GM21576 (cell line): ENCODE measurements around the gene ISY1.
"Not testable (repeated sequence)": the region's sequence is repeated elsewhere in the genome, so short reads cannot be mapped to it uniquely, and the experiment has no call there.

ENCODE experiments used
- ATAC-seq: cut with Tn5 transposase; IDR thresholded peaks from one replicate; pipeline ENCODE4 v1.9.1; 2021; ENCODE audit warnings: mild to moderate bottlenecking, moderate library complexity; ENCODE audit not compliant: unreplicated experiment

Gene ISY1

DNA sequence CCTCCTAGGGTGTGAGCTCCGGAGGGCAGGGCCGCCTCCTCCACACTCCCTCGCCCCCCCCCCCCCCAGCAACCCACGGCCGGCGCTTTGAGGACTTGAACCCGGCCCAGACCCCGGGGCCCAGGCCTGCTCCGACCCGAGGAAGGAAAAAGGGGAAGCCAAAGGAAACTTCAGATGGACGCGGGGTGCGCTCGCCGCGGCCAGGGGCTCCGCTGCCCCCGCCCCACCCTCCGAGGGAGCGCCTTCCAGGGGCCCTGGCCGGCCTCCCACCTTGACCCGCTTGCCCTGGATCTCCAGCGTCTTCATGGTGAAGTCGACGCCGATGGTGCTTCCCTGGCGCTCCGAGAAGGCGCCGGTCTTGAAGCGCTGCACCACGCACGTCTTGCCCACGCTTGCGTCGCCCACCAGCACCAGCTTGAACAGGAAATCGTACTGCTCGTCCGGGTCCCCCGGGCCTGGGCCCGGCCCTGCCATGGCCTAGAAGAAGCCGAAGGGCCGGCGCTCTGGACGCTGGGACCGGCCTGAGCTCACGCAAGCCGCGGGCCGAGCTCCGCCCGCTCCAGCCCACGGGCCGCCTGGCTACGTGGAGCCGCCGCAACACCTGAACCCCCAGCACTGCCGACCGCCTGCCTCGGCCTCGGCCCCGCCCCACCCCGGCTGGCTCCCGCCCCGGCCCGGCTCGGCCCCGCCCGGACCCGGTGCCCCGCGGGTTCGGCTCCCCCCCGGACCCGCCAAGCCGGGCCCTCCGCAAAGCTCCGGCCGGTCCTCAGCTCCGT, 39.7 kb downstream of the ISY1 start:
- ATAC-seq = peak; percentile 2

DNA sequence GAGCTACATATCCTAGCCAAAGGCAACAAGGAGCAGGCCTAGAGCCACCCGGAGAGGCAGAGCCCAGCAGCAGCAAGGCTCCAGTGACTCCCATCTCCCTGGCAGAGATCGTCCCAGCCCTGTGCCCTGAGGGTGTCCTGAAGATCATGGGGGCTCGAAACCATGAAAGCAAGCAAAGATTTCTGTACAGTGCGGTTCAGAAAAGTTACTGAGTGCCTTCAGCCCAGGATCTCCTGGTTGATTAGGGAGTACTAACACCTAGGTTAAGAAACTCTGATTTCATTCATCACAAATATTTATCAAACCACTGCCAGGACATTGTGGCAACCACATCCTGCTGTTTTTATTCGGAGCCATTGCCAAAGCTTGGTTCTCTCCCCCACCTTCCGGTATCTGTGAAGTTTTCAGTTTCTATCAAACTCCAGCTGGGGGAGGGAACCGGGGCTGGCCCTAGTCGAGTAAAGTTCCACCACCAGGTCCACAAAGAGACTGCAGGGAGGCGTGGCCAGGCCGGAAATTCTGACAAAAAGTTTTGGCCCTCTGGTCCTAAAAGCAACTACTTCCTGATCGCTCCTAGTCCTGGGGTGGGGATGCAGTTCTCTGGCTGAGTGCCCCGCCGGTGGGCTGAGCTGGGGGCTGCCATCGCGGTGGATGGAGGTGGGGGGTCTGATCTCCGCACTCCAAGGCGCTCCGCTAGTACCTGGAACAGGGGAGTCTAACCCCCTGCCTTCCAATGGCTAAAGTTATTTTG, 40.4 kb downstream of the ISY1 start:
- ATAC-seq = peak; percentile 73

DNA sequence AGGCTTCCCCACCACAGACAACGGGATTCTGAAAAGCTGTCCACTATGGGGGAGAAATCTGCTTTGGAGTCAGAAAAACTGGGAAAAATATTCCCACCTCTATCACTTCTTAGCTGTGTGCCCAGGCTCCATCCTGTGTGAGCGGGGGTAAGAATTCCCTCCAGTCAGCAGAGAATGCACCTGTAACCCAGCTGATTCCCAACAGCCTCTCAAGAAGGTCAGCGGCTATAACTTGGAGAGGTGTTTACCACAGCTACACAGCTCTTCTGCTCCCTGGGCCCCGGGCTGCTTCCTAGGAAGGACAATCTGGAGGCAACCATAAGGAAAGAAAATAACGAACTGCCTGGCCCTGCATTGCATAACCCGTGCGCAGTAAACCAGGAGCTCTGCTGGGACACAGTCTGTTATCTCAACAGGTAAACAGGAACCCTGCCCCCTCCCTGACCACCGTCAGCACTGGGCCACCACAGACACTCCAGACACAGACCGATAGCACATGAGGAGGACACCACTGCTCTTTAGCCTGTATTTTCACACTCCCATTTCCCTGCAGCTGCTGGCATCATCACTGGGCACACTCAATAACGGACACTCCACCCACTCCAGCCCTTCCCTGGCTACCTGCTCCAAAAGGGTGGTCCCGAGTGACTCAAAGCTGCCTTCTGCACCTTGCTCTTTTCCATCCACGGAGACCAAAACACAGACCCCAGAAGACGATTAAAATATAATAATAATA, 41.3 kb downstream of the ISY1 start:
- no peak for ATAC-seq

DNA sequence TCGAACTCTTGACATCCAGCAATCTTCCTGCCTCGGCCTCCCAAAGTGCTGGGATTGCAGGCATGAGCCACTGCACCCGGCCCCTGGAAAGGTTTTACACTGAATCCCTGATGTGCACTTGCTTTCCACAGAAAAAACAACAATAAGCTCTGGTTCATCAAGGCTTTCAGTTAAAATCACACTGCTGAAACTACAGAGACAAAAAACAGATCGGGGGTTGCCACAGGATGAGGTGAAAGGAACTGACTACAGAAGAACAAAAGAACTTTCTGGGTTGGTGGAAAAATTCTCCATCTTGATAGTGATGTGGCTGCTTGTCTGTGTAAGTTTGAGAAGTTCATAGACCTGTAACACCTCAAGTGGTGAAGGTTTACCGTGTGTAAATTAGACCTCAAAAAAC, 42.1 kb downstream of the ISY1 start:
- ATAC-seq = no peak

DNA sequence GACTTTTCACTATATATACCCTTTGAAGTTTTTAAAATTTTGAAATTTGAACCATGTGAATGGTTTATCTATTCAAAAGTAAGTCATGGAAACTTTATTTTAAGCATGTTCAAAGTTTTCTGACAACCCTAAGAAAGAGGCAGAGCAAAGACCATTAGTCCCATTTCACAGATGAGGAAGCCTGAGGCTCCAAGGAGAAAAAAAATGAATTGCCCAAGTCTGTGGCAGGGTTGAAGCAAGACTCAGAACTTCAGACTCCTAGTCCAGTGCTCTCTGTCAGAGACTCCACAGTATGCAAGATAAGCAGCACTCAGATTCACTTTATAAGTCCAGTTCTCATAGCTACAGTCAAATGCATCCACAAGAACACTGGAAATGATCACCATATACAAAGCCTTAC, 43.7 kb downstream of the ISY1 start:
- no peak for ATAC-seq

DNA sequence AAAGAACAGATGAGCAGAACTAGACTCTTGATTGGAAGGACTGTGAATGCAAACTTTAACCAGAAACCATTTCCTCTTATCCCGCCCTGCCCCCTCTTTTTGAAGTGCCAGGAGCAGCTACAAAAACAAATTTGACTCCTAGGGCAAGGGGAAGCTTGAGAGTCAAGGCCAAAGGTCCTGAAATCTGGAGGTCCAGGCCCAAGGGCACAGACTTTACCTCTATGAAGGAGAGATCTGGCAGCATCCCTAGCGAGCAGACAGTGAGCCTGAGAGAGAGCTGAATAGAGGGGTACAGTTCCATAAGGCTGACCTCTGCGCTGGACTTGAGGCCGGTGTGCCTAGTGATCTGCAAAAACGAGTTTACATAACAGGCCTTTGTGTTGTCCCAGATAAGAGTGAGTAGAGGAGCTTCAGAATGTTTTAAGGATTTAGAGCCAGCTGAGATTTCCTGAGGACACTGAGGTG, 44.3 kb downstream of the ISY1 start:
- no peak for ATAC-seq

DNA sequence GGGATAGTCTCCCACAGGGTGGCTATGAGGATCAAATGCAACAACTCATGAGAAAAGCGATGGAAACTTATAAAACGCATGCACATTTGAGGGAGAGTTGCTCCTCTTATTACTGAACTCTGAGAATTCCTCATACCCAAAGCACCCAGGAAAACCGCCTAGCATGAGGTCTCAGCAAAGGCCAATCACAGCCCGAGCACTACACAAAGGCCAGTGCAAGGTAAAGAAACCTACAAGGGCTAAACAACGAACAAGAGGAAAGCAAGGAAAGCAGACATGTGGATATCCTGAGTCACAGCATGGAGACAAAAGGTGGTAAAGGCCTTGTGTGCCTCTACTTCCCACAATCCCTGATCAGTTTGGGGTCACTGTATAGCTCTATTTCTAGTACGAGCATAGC, 46.4 kb downstream of the ISY1 start:
- ATAC-seq = no peak

DNA sequence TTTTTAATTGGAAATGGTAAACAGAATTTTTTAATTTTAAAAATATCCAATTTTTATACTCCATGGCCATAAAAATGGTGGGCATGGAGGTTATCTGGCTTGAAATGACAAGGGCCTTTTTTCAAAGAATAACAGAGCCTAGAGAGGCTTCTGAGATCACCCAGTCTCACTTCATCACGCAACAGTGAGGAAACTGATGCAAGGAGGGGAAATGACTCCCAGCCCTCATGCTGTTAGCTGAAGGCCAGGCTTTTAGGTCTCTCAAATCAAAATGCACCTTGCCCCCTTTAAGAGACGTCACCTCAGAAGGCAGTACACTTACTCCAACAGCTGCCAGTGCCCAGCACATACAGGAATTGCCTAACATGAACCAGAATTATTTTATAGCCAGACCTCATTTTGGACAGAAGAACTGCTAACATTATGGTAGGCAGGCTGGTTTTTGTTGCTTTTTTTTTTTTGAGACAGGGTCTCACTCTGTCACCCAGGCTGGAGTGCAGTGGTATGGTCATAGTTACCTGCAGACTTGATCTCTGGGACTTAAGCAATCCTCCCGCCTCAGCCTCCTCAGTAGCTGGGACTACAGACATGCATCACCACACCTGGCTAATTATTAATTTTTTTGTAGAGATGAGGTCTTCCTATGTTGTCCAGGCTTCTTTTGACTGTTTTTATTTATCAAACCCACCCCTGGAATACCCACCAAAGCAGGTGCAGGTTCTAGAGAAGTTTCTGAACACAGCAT, 48.4 kb downstream of the ISY1 start:
- ATAC-seq = no peak

DNA sequence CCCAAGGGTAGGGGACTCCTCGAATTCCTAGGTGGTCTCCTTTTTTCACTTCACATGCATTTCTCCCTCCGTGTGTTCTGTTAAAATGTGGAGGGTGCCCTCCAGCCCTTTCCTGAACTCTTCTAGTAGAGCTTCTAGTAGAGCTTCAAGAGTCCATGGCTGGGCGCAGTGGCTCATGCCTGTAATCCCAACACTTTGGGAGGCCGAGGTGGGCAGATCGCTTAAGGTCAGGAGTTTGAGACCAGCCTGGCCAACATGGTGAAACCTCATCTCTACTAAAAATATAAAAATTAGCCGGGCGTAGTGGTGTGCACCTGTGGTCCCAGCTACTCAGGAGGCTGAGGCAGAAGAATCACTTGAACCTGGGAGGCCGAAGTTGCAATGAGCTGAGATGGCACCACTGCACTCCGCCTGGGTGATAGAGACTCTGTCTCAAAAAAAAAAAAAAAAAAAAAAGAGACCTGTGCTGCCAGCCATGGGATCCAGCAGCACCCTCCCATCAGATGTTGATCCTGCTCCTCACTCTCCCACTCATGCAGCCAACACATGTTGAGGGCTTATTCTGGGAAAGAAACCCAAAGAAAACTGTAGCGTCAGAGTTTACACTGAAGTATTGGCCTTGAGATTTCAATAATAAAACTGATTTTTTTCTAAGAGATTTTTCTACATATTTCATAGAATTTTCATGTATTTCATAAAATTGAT, 49.6 kb downstream of the ISY1 start:
- not testable (repeated sequence) for ATAC-seq

DNA sequence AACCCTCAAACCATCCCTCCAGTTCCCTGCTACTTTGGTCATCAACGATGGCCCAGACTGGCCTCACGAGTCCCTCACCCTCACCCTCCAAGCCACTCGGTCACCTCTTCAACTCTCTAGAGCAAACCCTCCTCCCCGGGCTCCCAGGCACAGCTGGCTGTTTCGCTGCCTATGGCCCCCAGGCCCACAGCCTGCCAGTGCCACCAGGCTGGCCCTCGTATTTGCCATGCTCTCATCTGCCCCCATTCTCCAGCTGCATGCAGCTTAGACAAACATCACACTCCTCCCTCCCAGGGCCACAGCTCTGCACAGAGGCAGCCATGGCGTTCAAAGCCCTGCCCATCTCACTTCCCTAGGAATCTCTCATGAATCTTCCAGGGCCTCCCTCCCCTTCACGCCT, 53.1 kb downstream of the ISY1 start:
- no peak for ATAC-seq

DNA sequence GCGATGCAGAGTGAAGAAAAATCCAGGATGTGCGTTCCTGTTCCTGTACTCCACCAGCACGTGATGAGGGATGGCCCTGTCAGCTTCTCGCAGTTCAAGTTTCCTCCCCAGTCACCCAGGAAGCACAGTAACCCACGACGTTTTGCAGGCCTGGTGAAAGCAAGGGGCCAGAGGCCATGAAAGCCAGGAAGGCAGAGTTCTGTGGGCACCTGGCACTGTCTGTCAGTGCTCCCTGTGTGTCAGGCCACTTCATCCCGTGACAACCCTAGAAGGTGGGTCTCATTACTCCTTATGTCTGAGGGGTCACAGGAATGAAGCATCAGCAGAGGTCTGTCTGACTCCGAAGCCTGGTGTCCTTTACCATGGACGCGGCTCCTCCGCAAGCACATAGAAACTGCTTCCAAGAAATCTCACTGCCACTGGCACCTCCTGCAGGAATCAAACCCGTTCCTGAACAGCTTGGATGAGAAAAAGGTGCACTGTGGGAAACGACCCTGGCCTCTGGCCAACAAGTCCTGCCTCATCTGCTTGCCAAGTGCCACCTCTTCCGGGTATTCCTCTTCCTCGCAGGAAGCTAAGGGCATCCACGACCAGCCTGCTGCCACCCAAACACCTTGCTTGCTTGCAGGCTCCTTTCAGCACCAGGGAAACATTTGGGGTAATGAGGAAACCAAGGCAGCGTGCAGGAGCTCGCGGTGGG, 53.8 kb downstream of the ISY1 start:
- no peak for ATAC-seq

DNA sequence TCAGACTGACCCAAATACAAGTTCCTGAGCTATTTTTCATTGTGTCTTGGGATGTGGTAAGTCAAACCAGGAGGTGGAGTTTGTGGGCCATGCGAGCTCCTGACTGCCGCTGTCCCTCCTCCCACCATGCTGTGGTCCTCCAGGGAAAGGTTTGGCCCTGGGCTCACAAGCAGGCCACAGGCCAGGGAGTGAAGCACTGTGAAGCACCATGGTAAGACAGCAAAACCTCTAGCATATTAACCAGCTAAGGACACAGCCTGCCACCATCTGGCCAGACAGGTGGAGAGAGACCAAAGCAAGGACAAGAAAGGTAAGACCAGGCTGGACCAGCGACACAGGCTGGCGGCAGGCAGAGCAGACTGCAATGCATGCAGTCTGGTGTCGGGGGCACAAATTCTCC, 54.5 kb downstream of the ISY1 start:
- ATAC-seq = no peak

DNA sequence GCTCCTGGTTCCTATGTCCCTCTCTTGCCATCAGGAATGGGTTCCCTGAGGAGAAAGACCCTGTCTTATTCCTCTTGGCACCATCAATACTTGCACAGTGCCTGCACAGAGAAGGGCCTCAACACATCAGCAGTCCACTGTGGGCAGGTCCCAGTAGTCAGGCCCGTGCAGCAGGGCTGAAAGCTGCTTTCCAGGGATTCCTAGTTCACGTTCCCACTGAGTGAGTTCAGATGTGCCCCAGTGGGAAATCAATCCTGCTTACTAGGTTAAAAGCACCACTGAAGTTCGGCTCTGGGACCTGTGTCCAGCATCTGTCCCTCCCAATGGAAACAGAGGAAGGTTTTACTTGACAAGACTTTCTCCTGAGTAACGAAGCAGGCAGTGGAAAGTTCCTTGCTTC, 55.0 kb downstream of the ISY1 start:
- ATAC-seq = no peak

DNA sequence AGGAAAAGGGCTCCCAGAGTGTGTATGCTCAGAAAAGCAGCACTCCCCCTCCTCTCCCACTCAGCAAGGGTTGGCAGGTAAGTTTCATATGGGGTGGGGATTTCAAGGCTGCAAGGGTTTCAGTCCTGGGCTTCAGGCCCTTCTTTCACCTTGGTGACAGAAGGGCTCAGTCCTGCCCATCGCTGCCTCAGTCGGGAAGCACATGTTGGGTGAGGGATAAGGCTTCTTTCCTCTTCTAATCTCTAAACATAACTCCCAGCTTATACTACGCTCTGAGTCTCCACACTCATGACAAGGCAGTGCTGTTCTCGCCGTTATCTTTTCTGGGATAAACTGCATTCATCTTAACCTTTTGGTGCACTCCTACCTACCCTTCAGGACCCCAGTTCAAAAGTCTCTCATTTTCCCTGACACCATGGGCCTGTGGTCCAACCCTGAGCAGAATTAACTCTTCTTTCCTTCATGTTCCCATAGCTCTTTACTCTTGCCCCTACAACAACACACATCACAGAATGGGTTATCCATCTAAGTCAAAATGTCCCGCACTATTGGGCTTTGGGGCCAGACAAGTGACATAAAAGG, 56.3 kb downstream of the ISY1 start:
- no peak for ATAC-seq

DNA sequence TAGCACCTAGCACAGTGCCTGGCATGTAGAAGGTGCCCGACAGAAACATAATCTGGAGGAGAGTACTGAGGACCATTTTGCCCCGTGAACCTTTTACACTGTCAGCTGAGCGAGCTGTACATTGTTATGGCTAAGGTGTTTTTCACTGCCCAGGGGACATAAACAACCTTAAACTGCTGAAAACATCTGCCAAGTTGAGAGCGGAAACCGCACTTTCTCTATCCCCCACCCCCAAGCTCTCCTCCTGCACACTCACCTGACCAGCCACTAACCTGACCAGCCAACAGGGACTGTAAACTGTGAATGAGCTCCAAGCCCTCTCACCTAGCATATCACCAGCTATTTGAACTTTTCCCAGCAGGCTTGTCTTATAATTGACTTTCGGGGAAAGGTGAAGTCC, 56.8 kb downstream of the ISY1 start:
- no peak for ATAC-seq

DNA sequence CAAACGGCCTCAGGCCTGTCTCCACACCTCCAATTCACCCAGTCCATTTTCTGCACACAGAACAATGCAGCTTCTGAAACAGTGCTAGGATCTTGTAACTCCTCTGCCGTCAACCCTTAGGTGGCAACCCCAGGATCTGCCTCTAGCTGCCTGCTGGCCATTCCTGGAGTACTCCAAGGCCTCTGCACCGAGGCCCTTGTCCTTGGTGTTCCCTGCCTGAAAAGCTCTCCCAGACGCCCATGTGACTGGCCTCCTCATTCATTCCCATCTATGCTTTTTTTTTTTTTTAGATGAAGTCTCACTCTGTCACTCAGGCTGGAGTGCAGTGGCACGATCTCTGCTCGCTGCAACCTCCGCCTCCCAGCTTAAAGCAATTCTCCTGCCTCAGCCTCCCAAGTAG, 57.6 kb downstream of the ISY1 start:
- ATAC-seq = no peak

DNA sequence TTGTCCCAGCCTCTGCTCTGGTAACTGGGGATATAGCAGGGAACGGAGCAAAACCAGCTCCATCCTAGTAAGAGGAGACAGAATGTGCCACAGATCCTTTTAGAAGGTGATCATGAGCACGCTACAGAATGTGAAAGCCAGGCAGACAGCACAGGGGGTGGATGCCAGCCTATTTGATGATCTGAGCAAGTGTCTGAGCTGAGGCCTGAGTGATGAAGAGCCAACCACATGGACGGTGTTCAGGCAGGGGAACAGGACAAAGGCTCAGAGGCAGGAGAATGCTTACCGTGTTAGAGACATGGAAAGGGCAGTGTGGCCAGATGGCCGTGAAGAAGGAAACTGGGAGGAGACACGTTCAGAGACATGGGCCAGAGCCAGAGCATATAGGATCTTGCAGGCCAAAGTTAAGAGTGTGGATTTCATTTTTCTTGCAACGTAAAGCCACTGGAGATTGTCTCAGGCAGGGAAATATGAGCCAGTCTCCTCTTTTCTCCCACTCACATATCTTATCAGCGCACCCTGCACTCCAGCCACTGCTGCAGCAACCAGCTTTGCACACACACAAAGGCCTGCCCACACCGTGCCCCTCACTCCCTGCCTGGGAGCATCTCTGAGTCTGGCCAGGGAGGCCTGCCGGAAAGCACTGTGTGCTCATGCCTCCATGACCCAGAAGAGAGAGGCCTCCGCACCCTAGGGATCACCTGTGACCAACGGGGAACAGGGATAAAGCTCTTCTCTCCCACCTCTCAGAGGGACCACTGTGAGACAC, 59.3 kb downstream of the ISY1 start:
- ATAC-seq = no peak

DNA sequence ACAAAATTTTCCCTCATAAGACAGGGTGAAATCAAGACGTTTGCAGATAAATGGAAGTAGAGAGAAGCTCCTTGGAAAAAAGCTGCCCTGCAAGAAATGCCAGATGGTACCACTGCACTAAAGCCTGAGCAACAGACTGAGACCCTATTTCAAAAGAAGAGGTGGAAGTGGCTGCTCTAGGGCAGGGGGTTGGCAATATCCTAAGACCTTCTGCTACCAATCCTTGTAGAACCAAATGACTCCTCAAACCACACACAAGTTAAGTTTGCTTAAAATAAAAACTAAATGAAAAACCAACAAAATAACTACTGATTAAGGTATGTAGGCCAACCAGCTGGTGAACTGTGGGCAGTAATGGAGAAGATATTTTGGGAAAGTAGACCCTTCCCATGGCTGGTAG, 60.6 kb downstream of the ISY1 start:
- no peak for ATAC-seq

DNA sequence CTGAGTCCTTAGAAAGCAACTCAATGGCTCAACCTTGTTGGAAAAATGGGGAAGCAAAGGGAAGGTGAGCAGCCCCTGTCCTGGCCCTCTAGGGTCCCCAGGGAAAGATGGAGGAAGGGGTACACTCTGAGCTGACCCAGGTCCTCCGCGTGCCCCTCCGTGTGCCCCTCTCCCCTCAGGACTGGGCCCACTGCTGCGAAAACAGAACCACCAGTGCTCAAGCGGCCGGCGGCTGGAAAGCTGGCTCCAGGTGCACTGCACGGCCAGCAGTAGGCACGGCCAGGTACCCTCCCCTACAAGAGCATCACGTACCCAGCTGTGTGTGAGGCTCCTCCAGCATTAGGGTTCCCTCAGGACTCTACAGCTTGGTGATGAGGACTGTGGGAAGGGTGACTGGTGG, 65.6 kb downstream of the ISY1 start:
- ATAC-seq = no peak
